Central memory CD8-positive, alpha-beta T cell (primary cell): Measurements from ENCODE around the gene SMAD5.

Experiments
- ATAC-seq: fragments of 150-1000 bp; cut with Tn5 transposase; replicated peaks from 2 replicates; pipeline ENCODE4 v1.10.0; 2022; ENCODE audit warnings: mild to moderate bottlenecking, moderate FRiP score, moderate number of reproducible peaks; ENCODE audit not compliant: poor library complexity, severe bottlenecking; ENCODE audit errors: extremely low read depth
- DNase-seq, 2 donors: peaks; one replicate each; pipeline ENCODE4 v3.0.0; 2021; ENCODE audit warnings: low spot score in 2 of 2
- H3K27ac Mint-ChIP-seq: one replicate; pipeline ENCODE4 v1.8.0; 2022; ENCODE audit warnings: low read depth, mild to moderate bottlenecking, moderate library complexity, mixed read lengths
- H3K27me3 Mint-ChIP-seq: one replicate; pipeline ENCODE4 v1.8.0; 2022; ENCODE audit warnings: mixed read lengths
- H3K36me3 Mint-ChIP-seq: one replicate; pipeline ENCODE4 v1.8.0; 2022; ENCODE audit warnings: mild to moderate bottlenecking, moderate library complexity, mixed read lengths; ENCODE audit not compliant: insufficient read depth
- H3K4me1 Mint-ChIP-seq: one replicate; pipeline ENCODE4 v1.8.0; 2022; ENCODE audit warnings: mixed read lengths
- H3K4me3 Mint-ChIP-seq: one replicate; pipeline ENCODE4 v1.8.0; 2022; ENCODE audit warnings: mild to moderate bottlenecking, moderate library complexity, mixed read lengths
- H3K9me3 Mint-ChIP-seq: one replicate; pipeline ENCODE4 v1.8.0; 2022; ENCODE audit warnings: mixed read lengths

Gene SMAD5

DNA sequence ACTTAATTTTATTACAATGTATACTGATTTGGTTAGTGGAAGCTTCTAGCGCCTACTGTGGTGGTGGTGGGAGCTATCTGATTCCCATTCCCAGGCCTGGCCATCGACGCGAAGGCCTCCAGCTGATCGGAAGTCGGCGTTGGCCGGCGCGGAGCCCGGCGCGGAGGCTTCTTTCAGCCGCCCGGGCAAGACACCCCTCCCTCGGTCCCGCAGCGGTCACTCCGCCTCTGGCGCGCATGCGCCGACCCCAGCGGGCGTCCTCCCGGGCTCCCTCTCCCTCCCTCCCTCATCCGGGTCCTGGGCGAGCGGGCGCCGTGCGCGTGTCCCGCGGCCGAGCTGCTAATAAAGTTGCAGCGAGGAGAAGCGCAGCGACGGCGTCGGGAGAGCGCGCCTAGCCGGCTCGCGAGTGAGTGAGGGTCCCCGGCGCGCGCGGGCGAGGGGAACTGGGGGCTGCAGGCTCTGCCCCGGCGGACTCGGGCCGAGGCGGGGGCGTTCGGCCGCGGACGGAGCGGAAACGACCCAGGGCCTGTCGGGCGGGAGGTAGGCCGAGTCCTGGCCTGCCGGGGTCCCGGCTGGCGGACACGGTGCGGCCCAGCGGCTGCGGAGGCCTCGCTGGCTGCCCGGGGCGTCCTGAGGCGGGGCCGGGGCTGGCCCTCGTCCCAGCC, at the start of gene SMAD5:
SMAD5 (plus strand) TSS at position 289 of the 665 bp plus-strand sequence. CDS start 20,916 bp downstream, outside the sequence.
- Mint-ChIP-seq H3K36me3 (peaks cover 14% of the 10 kb centered on the region), H3K27ac (peak within 1 kb of the TSS; percentile 92), H3K27me3 (peaks cover 26% of the 10 kb centered on the region), H3K4me1 (peaks cover 37% of the 10 kb centered on the region), H3K4me3 (peak within 1 kb of the TSS; percentile 93), H3K9me3 (no peaks in the 10 kb centered on the region)
- ATAC-seq (peak; percentile 76), DNase-seq (peak; percentile 71)

DNA sequence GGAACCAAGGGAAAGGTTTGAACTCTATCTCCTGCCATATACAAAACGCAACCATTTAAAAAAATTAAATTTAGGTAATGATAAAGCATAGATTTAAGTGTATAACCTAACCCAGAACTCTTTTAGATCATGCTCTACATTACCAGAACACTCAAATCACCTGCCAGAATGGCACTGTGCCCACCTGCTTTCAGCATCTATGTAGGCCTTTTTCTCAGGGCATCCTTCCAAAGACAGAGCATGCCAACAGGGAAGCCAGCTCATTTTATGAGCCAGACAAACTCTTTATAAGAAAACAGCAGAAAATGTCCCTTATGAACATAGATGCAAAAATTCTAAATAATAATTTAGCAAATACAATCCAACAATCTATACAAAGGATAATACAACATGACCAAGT, 47.9 kb upstream of the SMAD5 start:
- Mint-ChIP-seq H3K27me3 (peaks cover 11% of the 10 kb centered on the region), H3K36me3 (peaks cover 8% of the 10 kb centered on the region), H3K4me1 (peaks cover 11% of the 10 kb centered on the region), H3K27ac (no peak overlapping the region), H3K9me3 (no peaks in the 10 kb centered on the region), H3K4me3 (no peak overlapping the region)
- no peak for DNase-seq
- no peak for ATAC-seq

DNA sequence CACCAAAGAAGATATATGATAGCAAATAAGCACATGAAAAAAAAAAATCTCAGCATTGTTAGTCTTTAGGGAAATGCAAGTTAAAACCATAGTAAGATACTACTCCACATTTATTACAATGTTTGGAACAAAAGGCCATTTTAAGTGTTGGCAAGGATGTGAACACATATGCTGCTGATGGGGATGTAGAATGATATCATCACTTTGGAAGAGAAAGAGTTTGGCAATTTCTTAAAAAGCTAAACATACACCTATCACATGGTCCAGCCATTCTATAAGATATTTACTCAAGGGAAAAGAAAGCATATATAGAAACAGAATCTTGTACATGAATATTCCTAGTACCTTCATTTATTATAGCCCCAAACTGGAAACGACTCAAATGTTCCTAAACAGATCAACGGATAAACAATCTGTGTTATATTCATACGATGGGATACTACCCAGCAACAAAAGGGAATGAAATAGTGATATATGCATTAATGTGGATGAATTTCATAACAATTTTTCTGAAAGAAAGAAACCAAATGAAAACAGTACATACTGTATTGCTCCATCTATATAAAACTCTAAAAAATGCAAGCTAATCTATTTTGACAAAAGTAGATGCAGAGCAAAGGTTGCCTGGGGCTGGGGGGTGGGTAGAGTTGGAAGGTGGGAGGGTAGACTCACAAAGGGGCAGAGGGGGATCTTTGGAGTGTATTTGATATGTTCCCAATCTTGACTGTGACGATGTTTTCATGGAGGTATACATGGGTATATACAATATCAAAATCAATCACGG, 45.7 kb upstream of the SMAD5 start:
- ATAC-seq (no peak), DNase-seq (no peak)
- no peaks in the 10 kb centered on the region for H3K36me3 Mint-ChIP-seq
- H3K4me3 Mint-ChIP-seq = no peak overlapping the region
- H3K9me3 Mint-ChIP-seq = no peaks in the 10 kb centered on the region
- H3K27ac Mint-ChIP-seq = no peak overlapping the region
- H3K4me1 Mint-ChIP-seq = no peaks in the 10 kb centered on the region
- no peaks in the 10 kb centered on the region for H3K27me3 Mint-ChIP-seq

DNA sequence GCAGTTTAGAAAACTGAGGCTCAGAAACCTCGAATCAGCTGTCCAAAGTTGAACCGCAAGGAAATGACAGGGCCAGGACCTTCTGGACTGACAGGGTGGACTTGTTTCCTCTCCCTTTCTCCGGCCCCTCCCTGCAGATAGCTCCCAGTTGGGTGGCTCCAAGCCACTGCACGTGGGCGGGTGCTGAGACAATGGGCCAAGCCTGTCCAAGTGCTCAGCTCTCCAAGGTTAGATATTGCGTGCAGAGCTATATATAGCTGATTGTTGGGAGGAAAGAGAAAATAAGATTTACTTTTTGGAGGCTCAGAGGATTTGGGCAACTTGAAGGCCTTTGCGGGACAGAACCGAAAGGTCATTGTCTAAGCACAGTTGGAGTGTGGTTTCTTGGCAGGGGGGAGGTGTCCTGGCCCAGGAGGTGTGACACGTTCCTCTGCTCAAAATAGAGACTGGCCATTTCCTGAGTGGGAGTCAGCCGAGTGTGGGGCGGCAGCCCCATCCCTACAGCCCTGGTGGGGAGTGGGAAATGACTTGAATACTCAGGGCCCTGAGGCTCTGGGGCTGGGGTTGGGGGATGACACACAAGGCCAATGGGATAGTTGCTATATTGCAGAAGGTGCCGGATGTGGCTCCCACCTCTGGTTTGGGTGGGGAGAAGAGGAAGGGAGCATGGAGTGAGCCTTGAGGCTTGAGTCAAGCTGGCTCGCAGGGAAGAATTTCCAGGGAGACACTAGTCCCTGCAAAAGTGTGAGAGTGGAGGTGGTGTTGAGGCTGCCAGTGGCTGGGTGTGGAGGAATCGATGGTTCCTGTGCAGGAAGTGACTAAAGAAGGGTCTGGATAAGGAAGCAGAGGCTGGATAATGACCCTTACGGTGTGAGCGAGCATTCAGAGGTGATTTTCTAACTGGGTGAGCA, 44.4 kb upstream of the SMAD5 start:
- H3K4me1 Mint-ChIP-seq = no peaks in the 10 kb centered on the region
- H3K36me3 Mint-ChIP-seq = no peaks in the 10 kb centered on the region
- DNase-seq (no peak), ATAC-seq (no peak)
- H3K27me3 Mint-ChIP-seq = peaks cover 1% of the 10 kb centered on the region
- no peaks in the 10 kb centered on the region for H3K9me3 Mint-ChIP-seq
- H3K27ac Mint-ChIP-seq = no peak overlapping the region
- no peak overlapping the region for H3K4me3 Mint-ChIP-seq

DNA sequence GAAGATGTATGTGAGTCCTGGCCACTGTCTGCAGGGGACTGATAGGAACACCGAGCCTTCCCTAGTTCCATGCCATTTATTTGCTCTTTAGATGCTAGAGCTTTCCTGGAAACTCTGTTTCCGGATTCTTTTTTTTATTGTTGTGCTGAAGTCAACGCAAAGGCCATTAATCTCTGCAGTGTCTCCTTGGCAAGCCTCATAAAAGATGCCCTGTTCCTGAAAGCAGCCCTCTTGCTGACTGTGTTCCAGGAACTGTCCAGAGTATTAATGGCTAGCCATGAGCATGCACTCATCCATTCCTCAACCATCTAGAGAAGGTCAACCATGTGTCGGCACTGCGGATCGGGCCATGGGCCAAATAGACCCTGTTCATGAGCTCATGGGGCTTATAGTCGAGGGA, 42.9 kb upstream of the SMAD5 start:
- H3K9me3 Mint-ChIP-seq = no peaks in the 10 kb centered on the region
- ATAC-seq (no peak), DNase-seq (no peak)
- peaks cover 17% of the 10 kb centered on the region for H3K27me3 Mint-ChIP-seq
- no peak overlapping the region for H3K27ac Mint-ChIP-seq
- no peaks in the 10 kb centered on the region for H3K36me3 Mint-ChIP-seq
- no peaks in the 10 kb centered on the region for H3K4me1 Mint-ChIP-seq
- no peak overlapping the region for H3K4me3 Mint-ChIP-seq

DNA sequence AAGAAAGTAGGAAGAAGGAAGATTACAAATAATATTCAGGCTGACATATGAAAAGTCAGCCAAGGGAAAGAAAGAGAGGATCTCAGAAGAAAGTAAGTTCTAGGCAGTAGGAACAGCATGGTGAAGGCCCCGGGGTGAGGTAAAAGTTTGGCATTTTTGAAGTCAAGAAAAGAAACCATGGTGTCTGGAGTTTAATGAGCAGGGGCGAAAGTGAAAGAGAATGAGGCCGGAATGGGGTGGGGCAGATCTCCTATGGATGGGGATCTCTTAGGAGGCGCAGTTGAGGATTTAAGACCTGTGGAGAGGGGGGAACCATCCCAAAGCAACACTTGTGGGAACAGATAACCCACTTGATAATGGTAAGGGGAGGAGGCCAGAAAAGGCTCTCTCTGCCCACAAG, 42.3 kb upstream of the SMAD5 start:
- DNase-seq (no peak), ATAC-seq (no peak)
- peaks cover 22% of the 10 kb centered on the region for H3K27me3 Mint-ChIP-seq
- H3K9me3 Mint-ChIP-seq = no peaks in the 10 kb centered on the region
- no peak overlapping the region for H3K4me3 Mint-ChIP-seq
- no peaks in the 10 kb centered on the region for H3K4me1 Mint-ChIP-seq
- H3K36me3 Mint-ChIP-seq = no peaks in the 10 kb centered on the region
- no peak overlapping the region for H3K27ac Mint-ChIP-seq

DNA sequence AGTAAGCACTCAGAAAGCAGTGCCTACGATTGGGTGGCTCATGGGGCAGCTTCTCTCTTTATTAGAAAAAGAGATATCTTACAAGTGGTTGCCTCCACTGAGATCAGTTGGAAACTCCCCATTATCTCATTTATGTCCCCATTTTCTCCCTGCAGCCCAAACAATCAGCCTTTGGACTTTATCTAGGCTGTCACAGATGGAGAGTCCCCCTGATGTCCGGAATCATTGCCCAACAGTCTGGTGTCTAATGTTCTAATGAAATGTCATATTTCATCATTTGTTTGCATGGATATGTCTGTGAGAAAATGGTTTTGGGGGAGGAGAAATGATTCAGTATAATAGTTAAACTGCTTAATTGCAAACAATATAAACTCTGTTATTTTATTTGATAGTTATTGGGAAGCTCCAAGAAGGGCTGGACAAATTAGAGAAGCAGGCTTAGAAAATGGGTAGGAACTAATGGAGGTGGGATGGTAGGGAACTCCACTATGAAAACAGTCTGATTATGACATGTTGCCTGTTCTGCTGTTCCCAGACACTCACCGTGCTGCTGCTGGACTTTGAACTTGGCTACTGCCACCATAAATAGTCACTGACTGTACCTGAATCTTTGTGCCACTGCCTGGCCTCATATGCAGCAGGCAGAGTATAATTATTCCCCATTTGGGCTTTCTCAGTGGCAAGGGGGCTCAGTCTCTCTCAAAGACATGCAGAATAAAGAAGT, 38.3 kb upstream of the SMAD5 start:
- DNase-seq (no peak), ATAC-seq (no peak)
- Mint-ChIP-seq H3K27me3 (peaks cover 54% of the 10 kb centered on the region), H3K27ac (no peak overlapping the region), H3K4me3 (no peak overlapping the region), H3K9me3 (no peaks in the 10 kb centered on the region), H3K36me3 (no peaks in the 10 kb centered on the region), H3K4me1 (no peaks in the 10 kb centered on the region)

DNA sequence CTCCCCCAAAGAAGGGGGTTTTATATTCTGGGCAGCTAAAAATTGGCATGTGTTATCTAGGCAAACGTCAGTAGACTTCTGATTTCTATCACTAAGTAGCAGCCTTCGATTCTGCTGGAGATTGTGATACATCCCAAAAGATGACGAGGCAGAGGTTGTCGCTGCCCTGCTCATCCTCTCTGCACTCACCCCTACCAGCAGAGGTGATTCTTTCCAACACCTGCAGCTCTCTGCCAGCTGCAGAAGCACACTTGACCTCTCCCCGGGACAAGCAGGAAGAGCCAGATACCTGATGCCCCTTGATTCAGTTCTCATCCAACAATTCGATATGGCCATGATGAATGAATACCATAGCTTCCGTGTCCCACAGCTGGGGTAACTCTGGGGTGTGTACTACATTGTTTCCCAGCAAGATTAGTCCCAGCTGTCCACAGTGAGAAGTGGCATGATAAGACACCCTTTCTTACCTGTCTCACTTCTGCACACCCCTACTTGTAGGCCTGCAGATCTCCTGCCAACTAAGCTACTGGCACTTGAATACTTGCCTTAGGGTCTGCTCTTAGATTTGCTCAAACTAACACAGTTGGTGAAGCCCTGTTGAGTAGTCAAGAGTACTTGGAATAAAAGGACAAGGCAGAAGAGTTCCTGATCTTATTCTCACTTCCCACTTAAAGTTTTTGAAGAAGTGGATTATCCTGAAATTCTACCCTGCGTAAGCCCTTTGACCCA, 37.6 kb upstream of the SMAD5 start:
- H3K9me3 Mint-ChIP-seq = no peaks in the 10 kb centered on the region
- no peak for ATAC-seq
- no peaks in the 10 kb centered on the region for H3K36me3 Mint-ChIP-seq
- peaks cover 54% of the 10 kb centered on the region for H3K27me3 Mint-ChIP-seq
- H3K4me3 Mint-ChIP-seq = no peak overlapping the region
- DNase-seq = no peak
- no peak overlapping the region for H3K27ac Mint-ChIP-seq
- no peaks in the 10 kb centered on the region for H3K4me1 Mint-ChIP-seq

DNA sequence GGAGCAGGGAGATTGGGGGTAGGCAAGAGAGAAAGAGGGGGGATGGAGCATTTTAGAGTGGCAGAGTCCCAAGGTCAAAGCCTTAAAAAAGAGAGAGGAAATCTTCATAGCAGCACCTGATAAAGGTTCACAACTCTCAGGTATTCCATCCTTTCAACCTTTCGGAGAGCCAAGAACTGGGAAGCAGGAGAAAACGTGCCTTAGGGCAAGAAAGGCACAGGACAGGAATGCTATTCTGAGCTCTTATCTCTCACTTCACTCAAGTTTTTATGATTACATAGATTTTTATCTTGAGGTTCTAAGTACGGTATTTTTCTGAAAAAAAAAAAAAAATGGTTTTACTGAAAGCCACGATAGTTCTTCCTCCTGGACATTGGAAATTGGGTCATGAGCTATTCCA, 34.5 kb upstream of the SMAD5 start:
- Mint-ChIP-seq H3K9me3 (no peaks in the 10 kb centered on the region), H3K27ac (no peak overlapping the region), H3K36me3 (no peaks in the 10 kb centered on the region), H3K27me3 (peaks cover 53% of the 10 kb centered on the region), H3K4me3 (no peak overlapping the region), H3K4me1 (no peaks in the 10 kb centered on the region)
- DNase-seq (no peak), ATAC-seq (no peak)

DNA sequence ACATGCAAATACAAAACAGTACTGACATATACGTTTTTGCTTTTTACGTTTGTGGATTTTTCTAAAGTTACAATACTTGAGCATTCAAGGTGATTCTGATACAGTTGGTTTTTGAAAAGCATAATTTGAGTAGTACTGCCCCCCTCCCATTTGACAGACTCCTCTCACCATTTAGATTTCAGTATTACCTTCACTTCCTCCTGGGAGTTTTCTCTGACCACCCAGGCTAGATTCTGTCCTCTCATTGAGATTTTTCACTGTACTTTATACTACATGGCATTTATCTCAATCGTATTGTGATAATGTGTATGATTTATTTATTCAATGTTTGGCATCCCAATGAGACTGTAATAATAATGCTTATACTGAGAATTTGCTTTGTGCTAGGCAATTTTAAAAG, 32.8 kb upstream of the SMAD5 start:
- H3K9me3 Mint-ChIP-seq = no peaks in the 10 kb centered on the region
- H3K36me3 Mint-ChIP-seq = no peaks in the 10 kb centered on the region
- peaks cover 43% of the 10 kb centered on the region for H3K27me3 Mint-ChIP-seq
- DNase-seq (no peak), ATAC-seq (no peak)
- no peak overlapping the region for H3K4me3 Mint-ChIP-seq
- H3K4me1 Mint-ChIP-seq = no peaks in the 10 kb centered on the region
- H3K27ac Mint-ChIP-seq = no peak overlapping the region

DNA sequence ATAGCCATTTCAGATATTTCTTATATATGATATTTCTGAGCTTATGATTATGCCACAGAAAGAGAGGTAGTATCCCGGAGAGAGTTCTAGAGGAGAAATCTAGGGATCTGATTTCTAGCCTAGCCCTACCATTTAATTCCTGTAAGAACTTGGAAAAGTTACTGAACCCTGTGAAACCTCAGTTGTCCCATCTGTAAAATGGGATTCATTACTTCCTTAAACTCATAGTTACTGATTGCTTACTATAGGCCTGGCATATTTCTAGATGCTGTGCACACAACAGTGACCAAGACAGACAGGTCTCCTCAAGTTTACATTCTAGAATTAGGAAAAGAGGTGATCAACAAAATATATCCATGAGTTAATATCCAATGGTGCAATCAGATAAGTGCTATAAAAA, 30.8 kb upstream of the SMAD5 start:
- ATAC-seq (no peak), DNase-seq (no peak)
- Mint-ChIP-seq H3K4me3 (no peak overlapping the region), H3K27me3 (peaks cover 31% of the 10 kb centered on the region), H3K4me1 (no peaks in the 10 kb centered on the region), H3K9me3 (no peaks in the 10 kb centered on the region), H3K36me3 (no peaks in the 10 kb centered on the region), H3K27ac (no peak overlapping the region)

DNA sequence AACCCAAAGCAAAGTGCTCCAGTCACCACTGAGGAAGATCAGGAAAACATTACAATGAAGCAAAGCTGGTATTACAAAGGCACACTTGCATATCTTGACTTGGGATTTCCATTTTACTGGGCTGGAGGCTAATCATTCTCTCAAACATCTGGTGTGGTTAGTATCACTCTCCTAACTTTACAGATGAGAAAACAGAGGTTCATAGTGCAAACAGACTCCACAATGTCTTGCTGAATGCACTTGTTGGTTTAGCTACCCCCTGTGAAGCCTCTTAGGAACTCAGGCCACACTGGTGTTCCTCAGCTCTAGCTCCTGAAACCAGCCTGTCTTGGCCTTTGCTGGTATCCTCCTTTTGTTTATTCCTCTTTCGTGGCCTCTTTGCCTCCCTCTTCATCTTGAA, 29.5 kb upstream of the SMAD5 start:
- DNase-seq = no peak
- Mint-ChIP-seq H3K27ac (no peak overlapping the region), H3K36me3 (no peaks in the 10 kb centered on the region), H3K27me3 (peaks cover 19% of the 10 kb centered on the region), H3K9me3 (no peaks in the 10 kb centered on the region), H3K4me1 (no peaks in the 10 kb centered on the region), H3K4me3 (no peak overlapping the region)
- no peak for ATAC-seq
